NAMALWA (cell line): ENCODE measurements around the gene DRAXIN.

Experiments
- DNase-seq: peaks from one replicate; pipeline ENCODE4 v3.0.0-alpha.2; 2015; ENCODE audit warnings: low spot score

DRAXIN gene

DNA sequence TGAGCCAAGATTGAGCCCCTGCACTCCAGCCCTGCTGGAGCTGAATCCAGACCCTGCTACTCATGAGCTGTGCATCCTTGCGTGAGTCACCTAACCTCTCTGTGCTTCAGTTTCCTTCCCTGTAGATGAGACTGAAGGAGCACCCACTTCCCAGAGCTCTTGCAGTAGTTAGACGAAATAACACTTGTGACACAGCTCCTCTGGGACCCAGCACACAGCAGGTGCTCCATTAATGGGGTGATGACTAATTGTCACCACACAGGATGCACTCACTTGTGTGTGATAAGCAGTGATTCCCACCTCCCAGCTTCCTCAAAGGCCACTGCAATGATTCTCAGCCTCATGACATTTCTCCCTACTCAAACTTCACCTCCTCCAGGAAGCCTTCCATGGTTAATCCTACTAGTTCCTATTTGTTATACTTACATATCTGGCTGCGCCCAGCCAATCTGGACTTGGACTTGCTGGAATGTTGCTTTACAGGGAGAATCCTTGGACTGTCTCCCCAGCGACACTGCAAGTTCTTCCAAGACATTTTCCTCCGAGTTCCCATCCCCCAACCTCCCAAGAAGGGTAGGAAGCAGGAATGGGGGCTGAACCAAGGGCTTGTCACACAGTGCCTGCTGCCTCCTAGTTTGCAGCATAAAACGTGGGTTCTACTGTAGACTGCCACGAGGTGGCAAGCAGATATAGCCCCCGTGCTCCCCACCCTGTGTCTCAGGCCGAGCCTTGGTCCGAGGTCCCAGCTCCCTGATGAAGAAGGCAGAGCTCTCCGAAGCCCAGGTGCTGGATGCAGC, 17.2 kb downstream of the DRAXIN start:
- peak; percentile 41 for DNase-seq

DNA sequence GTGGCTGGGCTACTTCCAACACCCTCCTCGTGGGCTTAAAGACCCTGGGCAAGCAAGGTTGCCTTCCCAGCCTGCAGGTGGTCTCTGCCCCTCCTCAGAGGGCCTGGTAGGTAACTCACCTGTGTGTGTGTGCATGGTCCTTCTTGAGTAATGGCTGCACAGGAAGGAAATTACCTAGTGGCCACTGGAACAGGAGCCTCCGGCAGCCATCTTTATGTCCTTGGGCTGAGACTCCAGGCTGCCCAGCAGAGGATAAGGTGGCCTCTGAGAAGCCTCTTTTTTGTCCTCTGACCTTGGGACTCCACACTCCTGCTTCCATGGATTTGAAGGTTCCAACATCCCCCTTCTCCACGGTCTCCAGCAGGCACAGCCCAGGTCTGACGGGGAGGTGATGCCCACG, 20.0 kb downstream of the DRAXIN start:
- DNase-seq, result no peak

DNA sequence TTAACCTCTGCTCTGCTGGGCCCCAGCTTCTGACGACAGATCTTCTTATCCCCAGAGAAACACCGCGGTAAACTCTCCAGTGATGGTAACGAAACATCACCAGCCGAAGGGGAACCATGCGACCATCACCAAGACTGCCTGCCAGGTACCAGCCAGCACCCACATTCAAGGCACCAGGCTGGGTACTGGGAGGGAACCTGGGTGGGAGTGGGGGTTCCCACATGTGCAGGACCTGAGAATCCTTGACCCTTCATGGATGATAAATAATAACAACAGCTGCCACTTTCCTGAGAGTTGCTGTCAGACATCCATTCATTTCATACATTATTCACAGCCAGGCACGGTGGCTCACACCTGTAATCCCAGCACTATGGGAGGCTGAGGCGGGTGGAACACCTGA, 20.8 kb downstream of the DRAXIN start:
- no peak for DNase-seq

DNA sequence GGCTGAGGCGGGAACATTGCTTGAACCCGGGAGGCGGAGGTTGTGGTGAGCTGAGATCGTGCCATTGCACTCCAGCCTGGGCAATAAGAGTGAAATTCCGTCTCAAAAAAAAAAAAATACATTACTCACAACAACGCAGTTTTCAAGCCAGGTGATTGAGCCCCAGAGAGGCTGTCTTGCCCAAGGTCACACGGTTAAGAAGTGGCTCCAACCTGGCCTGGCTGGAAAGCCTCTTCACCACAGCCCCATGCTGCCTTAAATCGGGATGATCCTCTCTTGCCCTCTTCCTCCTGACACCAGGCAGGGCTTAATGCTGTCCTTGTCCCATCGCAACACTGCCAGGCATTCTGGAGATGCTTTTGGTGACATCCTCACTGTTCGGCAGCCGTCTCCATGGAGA, 21.6 kb downstream of the DRAXIN start:
- DNase-seq, result no peak

DNA sequence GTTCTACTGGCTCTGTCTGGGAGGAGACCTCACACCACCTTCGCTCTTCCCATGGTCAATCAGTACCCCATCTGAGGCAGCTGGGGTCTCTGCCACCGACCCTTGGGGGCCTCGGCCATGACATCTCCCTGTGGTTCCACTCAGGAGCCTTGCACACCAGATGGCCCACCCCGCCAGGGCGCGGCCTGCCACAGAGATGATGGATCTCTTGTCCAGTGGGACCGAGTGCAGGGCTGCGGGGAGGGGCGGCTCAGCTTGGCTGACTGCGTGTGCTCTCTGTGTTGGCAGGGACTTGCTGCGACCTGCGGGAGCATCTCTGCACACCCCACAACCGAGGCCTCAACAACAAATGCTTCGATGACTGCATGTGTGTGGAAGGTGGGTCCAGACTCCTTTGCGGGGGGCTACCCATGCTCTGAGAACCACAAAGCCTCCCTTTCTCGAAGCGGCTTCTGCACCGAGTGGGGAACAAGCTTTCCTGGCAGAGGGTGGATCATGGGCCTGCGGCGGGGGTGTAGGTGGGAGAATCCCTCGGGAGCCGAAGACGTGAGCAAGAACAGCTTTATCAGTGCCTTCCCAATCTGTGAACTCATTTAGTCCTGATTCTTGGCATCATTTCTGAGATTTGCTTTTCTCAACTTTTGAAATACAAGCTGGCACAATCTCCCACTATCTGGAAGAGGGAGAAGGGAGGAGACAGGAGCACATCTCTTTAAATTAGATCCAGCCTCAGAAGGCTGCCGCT, 23.5 kb downstream of the DRAXIN start:
- DNase-seq, result no peak

DNA sequence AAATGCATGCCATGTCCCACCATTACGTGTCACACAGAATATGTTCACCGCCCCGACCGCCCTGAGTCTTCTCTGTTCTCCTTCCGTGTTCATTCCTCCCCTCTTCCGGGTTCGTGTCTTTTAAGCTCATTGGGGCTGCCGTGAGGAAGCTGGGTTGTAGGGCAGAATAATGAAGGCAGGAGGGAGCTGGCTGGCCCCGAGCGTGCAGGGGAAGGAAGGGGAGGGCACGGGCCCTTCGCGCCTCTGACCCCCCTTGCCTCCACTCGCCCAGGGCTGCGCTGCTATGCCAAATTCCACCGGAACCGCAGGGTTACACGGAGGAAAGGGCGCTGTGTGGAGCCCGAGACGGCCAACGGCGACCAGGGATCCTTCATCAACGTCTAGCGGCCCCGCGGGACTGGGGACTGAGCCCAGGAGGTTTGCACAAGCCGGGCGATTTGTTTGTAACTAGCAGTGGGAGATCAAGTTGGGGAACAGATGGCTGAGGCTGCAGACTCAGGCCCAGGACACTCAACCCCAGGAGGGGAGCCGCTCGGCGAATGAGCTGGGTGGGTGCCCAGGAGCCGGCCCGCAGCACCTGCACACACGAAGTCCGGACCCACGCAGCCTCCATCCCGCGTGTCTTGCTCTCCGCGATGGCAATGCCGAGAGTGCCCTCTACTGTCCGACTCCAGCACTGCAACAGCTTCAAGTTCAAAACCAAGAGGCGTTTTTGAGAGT, 28.0 kb downstream of the DRAXIN start:
- DNase-seq, result peak; percentile 81

DNA sequence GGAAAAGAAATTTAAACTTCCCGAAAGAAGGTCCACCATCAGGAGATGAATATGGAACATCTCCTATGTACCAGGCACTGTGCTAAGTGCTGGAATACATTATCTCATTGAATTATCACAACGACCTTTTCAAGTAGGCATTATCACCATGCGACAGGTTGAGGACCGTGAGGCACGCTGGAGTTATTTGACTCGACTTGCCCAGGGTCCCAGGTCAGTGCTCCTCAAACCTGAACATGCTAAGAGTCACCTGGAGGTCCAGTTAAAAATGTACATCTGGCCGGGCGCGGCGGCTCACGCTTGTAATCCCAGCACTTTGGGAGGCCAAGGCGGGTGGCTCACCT, 28.5 kb downstream of the DRAXIN start:
- no peak for DNase-seq

DNA sequence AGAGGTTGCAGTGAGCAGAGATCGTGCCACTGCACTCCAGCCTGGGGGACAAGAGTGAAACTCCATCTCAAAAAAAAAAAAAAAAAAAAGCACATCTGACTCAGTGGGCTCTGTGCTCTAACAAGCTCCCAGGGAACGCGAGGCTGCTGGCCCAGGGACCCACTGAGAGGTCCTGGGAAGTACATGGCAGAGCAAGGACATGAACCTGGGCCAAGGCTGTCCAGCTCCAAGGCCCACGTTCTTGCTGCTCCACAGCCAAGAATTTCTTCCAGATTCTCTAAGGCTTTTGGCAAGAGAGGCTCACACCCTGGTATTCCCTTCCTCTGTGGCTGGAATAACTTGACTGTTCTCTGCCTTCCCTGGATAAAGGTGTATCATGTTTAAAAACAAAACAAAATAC, 29.0 kb downstream of the DRAXIN start:
- DNase-seq, result no peak

DNA sequence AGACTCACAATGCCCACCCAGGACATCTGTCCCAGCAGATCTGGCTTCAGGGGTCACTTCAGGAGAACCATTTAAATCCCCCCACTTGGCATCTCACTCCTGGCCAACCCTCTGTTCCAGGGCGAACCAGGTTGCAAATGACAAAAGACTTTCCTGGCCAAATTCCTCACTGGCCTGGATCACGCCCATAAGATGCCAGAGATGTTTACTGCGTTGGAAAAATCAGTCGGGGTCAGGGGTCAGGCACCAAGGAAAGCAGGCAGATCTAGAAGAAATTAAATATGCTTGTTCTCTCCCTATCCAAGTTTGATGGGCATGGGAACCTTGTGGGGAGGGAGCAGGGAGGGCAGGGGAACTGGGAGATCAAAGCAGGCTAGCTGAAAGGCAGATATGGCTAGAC, 29.8 kb downstream of the DRAXIN start:
- no peak for DNase-seq

DNA sequence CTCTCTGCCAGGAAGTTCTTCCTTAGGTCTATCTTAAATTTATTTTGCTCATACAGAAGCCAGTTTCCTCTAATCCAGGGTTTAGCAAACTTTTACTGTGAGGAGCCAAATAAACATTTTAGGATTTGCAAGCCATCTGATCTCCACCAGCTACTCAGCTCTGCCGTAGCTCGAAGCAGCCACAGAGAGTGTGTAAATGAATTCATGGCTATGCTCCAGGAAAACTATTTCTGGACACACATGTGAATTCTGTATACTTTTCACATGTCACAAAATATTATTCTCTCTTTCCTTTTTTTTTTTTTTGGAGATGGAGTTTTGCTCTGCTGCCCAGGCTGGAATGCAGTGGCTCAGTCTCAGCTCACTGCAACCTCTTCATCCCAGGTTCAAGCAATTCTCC, 31.0 kb downstream of the DRAXIN start:
- no peak for DNase-seq

DNA sequence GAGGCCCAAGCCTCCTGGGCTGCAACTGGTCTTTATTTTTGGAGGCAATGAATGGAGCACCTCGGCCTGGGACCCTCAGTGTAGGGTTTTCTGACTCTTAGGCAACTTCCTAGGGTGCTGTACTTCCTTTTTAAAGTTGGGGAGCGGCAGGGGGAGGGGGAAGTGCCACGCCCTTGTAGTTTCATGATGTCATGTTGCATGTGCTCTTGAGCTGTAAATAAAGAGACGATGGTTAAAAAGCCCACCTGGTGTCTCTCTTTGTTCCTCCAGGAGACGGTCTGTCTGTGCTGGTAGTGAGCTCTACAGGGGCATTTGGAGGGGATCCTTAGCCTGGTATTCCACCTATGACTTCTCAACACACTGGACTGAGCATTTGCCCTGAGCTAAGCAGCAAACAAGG, 34.1 kb downstream of the DRAXIN start:
- DNase-seq, result no peak

DNA sequence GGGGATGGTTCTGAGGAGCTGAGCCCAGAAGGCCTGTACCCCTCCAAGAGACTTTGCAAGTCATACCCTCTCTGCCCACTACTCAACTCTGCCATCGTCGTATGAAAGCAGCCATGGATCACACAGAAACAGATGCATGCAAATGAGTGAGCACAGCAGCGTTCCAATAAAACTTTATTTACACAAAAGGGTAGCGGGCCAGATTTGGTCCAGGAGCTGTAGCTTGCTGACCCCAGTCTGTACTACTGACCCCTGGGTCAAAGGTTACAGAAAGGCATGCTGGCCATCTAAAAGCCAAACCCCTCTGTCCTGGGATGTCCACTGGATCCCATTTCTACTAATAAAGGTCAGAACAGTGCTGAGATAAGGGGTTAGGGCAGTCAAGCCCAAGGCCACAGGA, 35.6 kb downstream of the DRAXIN start:
- DNase-seq, result peak; percentile 49

DNA sequence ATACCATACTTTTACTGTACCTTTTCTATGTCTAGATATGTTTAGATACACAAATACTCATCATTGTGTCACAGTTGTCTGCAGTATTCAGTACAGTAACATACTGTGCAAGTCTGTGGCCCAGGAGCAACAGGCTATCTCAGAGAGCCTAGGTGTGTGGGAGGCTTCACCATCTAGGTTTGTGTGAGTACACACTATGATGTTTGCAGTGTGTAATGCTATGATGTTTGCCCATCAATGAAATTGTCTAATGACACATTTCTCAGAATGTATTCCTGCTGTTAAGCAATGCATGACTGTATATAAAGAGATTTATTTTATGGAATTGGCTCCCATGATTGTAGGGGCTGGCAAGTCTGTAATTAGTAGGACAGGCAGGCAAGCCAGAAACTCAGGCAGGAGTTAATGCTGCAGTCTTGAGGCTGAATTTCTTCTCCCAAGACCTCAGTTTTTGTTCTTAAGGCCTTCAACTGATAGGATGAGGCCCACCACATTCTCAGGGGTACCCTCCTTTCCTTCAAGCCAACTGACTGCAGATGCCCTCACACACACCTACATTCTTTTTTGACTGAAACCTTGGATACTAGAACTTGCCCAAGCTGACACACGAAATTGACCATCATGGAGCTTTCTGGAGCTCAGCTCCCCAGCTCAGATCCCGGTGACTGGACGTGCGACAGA, 36.8 kb downstream of the DRAXIN start:
- no peak for DNase-seq

DNA sequence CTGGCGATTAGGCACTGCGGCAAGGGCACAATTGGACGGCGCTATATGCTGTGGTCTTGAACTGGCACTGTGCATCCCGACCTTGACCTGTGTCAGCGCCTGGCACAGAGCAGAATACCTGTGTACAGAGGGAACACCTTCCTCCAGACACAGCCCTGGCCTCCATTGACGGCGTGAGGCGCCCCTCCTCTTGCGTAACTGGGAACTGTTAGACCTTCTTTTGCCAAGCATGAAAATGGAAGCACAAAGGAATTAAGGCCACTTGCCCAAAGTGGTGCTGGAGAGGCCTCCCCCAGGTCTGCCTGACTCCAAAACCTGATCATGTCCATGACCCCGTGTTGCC, 37.6 kb downstream of the DRAXIN start:
- DNase-seq, result no peak

DNA sequence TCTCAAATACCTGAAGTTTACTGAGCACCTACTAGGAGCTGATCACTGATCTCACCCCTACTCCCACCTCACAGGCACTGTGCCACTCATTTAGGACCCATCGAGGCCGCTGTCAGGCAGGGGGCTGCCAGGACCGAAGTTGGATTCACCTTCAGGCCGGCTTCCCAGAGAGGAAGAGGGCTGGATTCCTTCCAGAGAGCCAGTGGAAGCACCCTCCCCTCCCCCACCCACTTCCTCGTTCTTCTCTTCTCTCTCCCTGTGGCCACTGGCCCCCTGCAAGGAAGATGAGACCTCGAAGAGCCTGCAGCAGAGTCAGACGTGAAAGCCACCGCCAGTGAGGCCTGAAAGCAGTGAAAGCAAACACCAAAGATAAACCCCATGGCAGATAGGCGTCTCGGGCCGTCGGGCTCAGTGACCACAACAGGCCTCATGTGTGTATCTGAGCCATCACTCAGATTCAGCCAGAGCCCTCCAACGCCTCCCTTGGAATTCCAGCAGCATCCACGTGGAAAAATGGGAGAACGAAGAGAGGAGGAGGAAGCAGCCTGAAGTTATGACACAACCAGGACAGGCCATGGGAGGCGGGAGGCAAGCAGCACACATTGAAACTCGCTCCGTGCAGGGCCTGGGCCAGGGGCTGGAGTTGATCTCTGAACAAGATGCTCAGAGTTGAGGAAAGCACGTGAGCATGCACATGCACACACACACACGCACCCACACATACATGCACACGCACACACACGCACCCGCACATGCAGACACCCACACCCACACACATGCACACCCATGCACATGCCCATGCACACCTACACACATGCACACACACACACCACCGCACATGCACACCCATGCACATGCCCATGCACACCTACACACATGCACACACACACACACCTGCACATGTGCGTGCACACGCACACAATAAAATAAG, 38.3 kb downstream of the DRAXIN start:
- no peak for DNase-seq

DNA sequence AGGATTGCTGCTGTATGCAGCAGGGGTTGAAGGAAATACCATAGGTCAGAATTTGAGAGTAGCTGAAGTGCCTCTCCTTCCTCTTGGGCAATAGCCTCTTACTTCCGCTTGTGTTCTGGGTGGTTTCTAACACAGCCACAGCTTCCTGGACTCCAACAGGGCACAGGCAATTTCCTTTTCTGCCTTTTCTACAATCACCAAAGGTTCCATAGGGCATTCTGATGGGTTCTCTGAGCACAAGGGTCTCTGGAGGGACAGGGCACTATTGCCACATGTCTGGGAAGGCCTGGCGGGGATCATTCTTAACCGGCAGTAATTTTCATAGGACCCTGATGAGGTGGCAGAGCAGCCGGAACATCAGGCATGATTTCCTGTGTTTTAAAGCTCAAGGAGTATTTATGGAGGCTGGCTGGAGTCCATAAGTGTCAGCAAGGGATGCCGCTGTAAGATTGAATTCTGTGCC, 39.0 kb downstream of the DRAXIN start:
- DNase-seq, result peak; percentile 74

DNA sequence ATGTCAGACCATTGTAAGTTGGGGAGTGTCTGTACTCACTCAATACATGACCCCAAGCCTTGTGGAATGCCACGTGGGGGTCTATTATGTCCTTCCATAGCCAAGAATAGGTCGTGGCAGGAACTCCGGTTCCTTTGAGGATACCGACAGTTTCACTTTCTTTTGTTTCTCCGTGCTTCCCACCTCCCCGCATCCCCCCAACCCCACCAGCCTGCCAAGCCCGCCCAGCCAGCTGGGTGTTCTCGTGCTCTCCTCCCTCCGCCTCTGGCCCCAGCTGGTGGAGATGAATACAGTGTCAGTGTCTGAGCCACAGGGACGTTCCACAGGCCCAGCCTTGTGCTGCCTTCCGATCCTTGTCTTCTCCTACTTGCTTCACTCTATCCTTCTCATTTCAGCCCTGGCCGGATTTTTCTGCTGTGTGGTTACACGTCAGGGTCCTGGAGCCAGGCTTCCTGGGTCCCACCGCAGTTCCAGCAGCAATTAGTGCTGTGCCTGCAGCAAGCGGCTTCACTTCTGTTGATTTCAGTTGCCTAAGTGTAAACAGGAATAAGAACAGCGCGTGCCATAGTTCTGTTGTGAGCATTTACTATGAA, 40.3 kb downstream of the DRAXIN start:
- DNase-seq, result no peak

DNA sequence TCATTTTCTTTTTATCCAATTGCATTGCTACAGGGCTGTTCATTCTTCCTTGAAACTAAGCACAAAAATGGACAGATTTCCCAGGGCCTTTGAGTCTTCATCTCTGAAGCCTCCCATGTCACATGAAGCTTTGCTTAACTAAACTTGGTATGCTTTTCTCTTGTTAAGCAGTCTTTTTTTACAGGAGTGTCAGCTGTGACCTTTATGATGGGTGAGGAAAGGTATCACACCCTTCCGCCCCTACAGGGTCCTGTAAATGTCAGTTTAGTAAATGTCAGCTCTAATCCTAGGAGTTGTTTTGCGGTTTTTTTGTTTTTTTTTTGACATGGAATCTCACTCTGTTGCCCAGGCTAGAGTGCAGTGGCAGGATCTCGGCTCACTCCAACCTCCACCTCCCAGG, 41.8 kb downstream of the DRAXIN start:
- DNase-seq, result no peak

DNA sequence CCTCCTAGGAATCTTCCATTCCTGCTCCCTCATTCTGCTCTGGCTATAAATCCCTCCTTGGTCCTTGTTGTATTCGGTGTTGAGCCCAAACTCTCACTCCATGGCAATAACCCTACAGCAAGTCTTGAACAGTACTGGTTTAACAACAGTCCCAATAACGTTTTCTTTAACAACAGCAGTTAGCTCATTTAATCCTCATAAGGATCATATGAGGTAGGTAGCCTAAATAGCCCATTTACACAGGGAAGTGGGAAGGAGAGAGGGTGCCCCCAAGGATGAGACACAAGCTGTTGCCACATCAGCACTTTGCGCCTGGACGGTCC, 44.0 kb downstream of the DRAXIN start:
- DNase-seq, result no peak

DNA sequence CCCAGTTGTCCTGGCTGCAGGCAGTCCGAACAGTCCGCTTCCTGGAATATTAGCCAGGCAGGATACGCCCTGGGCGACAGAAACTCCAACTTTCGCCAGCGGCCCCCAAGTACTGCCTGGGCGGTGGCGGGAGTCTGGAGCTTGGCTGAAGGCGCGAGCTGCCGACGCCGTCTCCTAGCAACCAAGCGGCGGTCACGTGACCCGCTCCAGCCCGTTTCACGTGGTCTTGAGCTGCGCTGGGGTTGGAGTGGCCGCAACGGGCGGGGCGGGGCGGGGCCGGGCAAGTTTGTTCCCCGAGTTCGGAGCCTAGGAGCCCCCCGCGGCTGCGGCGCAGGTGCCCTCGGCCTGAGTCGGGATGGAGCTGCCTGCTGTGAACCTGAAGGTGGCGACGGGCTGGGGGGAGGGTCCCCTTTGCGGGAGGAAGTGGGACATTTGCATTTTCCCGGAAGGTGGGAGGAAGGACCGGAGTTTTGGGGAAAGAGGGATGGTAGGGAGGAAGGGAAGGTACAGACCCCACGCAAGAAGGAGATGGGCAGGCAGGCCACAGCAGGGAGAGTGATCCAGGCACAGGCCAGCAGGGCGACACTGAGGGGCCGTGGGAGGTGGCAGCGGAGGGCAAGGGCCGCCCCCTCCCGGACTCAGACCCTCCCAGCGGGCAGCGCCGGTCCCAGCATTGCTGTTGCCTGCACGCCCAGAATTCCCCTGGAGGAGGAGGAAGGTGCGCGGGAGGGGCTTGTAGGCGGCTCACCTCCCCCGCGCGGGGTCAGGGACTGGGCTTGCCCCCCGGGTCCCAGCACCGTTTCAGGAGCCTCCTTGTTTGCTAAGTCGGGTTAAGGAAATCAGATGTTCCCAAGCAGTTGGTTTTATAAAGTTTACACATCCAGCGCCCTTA, 44.6 kb downstream of the DRAXIN start, which contains the start of gene AGTRAP:
Gene AGTRAP (plus strand): TSS at position 283 of the 892 bp plus-strand sequence. CDS start 73 bp downstream, at position 356.
- peak; percentile 96 for DNase-seq
